GM19035 (cell line): ENCODE results near the gene PCDH9.
"Not testable (repeated sequence)": the region's sequence is repeated elsewhere in the genome, so short reads cannot be mapped to it uniquely, and the experiment has no call there.

Experiments used
- ATAC-seq: cut with Tn5 transposase; IDR thresholded peaks from one replicate; pipeline ENCODE4 v1.9.1; 2021; ENCODE audit not compliant: unreplicated experiment

Gene PCDH9

GRCh38 chr13:66259426-66259825 lies 970.7 kb downstream of the PCDH9 start:
- not testable (repeated sequence) for ATAC-seq
